ENCODE data around the gene DCST1. TPM values are rescaled to one million over a fixed set of nuclear protein-coding genes. Genes with fewer than 3 reads are reported as not detected.

DCST1 gene
- polyA plus RNA-seq, 3 donors: 0.05 TPM; not detected in 2

DNA sequence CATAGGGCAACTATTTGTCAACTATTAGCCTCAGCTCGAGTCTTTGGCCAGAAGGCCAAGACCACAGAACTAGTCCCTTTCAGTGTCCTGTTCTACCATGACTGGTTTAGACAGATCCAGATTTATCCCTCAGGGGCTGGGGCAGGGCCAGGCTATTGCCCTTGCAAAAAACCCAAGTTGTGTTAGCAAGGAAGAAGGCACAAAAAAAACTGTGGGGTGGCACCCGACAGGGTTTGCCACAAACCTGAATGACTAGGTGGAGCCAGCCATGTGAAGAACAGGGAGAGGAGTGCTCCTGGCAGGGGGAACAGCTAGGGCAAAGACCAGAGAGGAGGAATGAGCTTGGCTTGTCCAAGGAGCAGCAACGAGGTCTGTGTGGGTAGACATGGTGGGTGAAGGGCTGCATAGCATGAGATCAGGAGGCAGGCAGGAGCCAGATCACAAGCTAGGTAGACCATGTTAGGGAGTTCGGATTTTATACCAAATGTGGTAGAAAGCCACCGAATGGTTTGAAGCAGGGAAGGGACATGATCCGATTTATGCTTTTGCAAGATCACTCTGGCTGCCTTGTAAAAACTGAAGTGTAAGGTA, 4.3 kb downstream of the DCST1 start:
- H3K9ac ChIP-seq (ENCODE audit: insufficient read depth, low read length, poor library complexity, severe bottlenecking): no peak overlapping the region
- no peak overlapping the region for H3K4me2 ChIP-seq (replicated peaks; ENCODE audit: extremely low read depth, low read length, poor library complexity, severe bottlenecking)
- H3K4me3 ChIP-seq (replicated peaks in 1 of 3; ENCODE audit: low read depth in 2 of 3, low read length in 3 of 3): no peak overlapping the region
- Mint-ChIP-seq H3K27me3 (ENCODE audit: low read depth in 3 of 3) (peaks cover 10 to 20% (median 12%) of the 10 kb centered on the region in 3 donors), H3K36me3 (no peaks in the 10 kb centered on the region), H3K27ac (peak overlapping the region in 1 of 7 donors; percentile 50), H3K9me3 (peaks cover 0 to 3% (median 0%) of the 10 kb centered on the region in 7 donors), H3K4me1 (peaks cover 31% of the 10 kb centered on the region), H3K4me3 (peak overlapping the region in 1 of 2 donors; percentile 14)
- no peak for DNase-seq
- no peaks in the 10 kb centered on the region for H3K9me3 ChIP-seq (replicated peaks in 1 of 2; ENCODE audit: control insufficient read depth in 1 of 2, insufficient read depth in 1 of 2, low read length in 2 of 2)
- H3K79me2 ChIP-seq (ENCODE audit: insufficient read depth, low read length): no peaks in the 10 kb centered on the region
- no peak overlapping the region for H3K27ac ChIP-seq (ENCODE audit: low read depth in 1 of 2, low read length in 2 of 2)
- no peaks in the 10 kb centered on the region for H4K20me1 ChIP-seq (ENCODE audit: insufficient read depth, low read length)
- no peak overlapping the region for H2AFZ ChIP-seq (ENCODE audit: insufficient read depth, low read depth, low read length, poor library complexity, severe bottlenecking)
- no peaks in the 10 kb centered on the region for H3K27me3 ChIP-seq (ENCODE audit: control insufficient read depth in 2 of 2, insufficient read depth in 2 of 2, low read length in 2 of 2)
- WGBS (ENCODE audit: insufficient coverage): 98% methylated on average over 5 of the region's 6 CpGs
- intact Hi-C loops (cut with micrococcal nuclease): no loop called here
- peaks cover 26 to 28% of the 10 kb centered on the region in 2 donors for H3K4me1 ChIP-seq (ENCODE audit: control insufficient read depth in 1 of 2, insufficient read depth in 2 of 2, low read length in 2 of 2)
- H3K36me3 ChIP-seq (replicated peaks in 1 of 2; ENCODE audit: control insufficient read depth in 1 of 2, insufficient read depth in 2 of 2, low read length in 2 of 2): no peaks in the 10 kb centered on the region
- TF ChIP-seq, protein P1, sequence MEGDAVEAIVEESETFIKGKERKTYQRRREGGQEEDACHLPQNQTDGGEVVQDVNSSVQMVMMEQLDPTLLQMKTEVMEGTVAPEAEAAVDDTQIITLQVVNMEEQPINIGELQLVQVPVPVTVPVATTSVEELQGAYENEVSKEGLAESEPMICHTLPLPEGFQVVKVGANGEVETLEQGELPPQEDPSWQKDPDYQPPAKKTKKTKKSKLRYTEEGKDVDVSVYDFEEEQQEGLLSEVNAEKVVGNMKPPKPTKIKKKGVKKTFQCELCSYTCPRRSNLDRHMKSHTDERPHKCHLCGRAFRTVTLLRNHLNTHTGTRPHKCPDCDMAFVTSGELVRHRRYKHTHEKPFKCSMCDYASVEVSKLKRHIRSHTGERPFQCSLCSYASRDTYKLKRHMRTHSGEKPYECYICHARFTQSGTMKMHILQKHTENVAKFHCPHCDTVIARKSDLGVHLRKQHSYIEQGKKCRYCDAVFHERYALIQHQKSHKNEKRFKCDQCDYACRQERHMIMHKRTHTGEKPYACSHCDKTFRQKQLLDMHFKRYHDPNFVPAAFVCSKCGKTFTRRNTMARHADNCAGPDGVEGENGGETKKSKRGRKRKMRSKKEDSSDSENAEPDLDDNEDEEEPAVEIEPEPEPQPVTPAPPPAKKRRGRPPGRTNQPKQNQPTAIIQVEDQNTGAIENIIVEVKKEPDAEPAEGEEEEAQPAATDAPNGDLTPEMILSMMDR (IDR thresholded peaks at IDR 0.05): no peak

DNA sequence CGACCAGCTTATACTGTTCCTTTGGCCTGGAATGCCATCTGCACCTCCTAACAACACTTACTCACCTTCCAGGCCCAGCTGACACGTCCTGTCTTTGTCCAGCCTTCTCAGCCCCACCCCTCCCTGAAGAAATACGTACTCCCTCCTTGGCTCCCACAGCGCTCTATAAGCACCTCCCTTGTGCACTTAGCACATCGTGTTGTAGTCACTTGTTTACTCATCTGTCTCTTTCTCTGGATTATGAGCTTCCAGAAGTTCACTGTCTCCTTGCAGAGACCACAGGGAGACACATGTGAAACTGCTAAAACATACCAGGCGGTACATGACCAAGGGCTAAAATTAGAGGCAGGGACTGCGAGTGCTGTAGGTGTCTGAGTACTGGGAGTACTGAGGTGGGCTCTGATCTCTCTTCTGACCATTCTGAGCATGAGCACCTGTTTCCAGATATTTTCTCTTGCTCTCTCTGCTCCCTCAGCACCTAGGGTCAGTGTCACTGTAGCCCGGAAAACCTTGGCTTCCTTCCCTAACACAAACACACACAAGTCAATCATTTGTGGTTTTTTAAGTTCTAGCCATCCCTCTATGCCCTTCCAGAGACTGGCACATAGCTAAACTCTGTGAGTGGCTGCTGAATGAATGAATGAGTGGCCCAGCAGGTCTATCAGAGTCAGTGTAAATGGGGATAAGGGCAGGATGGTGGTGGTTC, 5.1 kb downstream of the DCST1 start:
- intact Hi-C loops (cut with micrococcal nuclease): no loop called here
- Histone ChIP-seq H3K36me3 (replicated peaks in 1 of 2; ENCODE audit: control insufficient read depth in 1 of 2, insufficient read depth in 2 of 2, low read length in 2 of 2) (no peaks in the 10 kb centered on the region), H2AFZ (ENCODE audit: insufficient read depth, low read depth, low read length, poor library complexity, severe bottlenecking) (no peak overlapping the region), H3K27ac (ENCODE audit: low read depth in 1 of 2, low read length in 2 of 2) (no peak overlapping the region), H3K4me1 (ENCODE audit: control insufficient read depth in 1 of 2, insufficient read depth in 2 of 2, low read length in 2 of 2) (peaks cover 26 to 28% of the 10 kb centered on the region in 2 donors), H3K9me3 (replicated peaks in 1 of 2; ENCODE audit: control insufficient read depth in 1 of 2, insufficient read depth in 1 of 2, low read length in 2 of 2) (no peaks in the 10 kb centered on the region), H4K20me1 (ENCODE audit: insufficient read depth, low read length) (no peaks in the 10 kb centered on the region), H3K4me2 (replicated peaks; ENCODE audit: extremely low read depth, low read length, poor library complexity, severe bottlenecking) (no peak overlapping the region), H3K9ac (ENCODE audit: insufficient read depth, low read length, poor library complexity, severe bottlenecking) (no peak overlapping the region), H3K4me3 (replicated peaks in 1 of 3; ENCODE audit: low read depth in 2 of 3, low read length in 3 of 3) (no peak overlapping the region), H3K79me2 (ENCODE audit: insufficient read depth, low read length) (no peaks in the 10 kb centered on the region), H3K27me3 (ENCODE audit: control insufficient read depth in 2 of 2, insufficient read depth in 2 of 2, low read length in 2 of 2) (no peaks in the 10 kb centered on the region)
- 44% methylated on average over 5 of the region's 8 CpGs for whole genome bisulfite sequencing (ENCODE audit: insufficient coverage)
- H3K4me1 Mint-ChIP-seq: peaks cover 31% of the 10 kb centered on the region
- TF ChIP-seq, protein P1 (IDR thresholded peaks at IDR 0.05): no peak
- H3K4me3 Mint-ChIP-seq: no peak overlapping the region
- H3K27me3 Mint-ChIP-seq (ENCODE audit: low read depth in 3 of 3): peaks cover 10 to 20% (median 13%) of the 10 kb centered on the region in 3 donors
- no peak for DNase-seq
- no peaks in the 10 kb centered on the region for H3K36me3 Mint-ChIP-seq
- H3K9me3 Mint-ChIP-seq: peaks cover 0 to 3% (median 0%) of the 10 kb centered on the region in 7 donors
- no peak overlapping the region for H3K27ac Mint-ChIP-seq

Measured in CD14-positive monocyte (primary cell).